HG02840 (cell line): ENCODE results near the gene CDHR4.
"Not testable (repeated sequence)": the region's sequence is repeated elsewhere in the genome, so short reads cannot be mapped to it uniquely, and the experiment has no call there.

Source experiments
- ATAC-seq: cut with Tn5 transposase; IDR thresholded peaks from one replicate; pipeline ENCODE4 v1.9.1; 2021; ENCODE audit warnings: mild to moderate bottlenecking, moderate library complexity, moderate number of reproducible peaks; ENCODE audit not compliant: unreplicated experiment, low FRiP score

CDHR4 gene

DNA sequence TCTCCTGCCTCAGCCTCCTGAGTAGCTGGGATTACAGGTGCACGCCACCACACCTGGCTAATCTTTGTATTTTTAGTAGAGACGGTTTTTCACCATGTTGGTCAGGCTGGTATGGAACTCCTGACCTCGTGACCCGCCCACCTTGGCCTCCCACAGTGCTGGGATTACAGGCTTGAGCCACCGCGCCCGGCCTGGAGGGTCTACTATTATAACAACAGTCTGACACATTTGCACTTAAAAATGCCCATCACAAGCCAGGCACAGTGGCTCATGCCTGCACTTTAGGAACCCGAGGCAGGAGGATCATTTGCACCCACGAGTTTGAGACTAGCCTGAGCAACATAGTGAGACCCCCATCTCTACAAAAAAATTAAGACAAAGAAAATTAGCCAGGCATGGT lies 17.4 kb downstream of the CDHR4 start:
- ATAC-seq: not testable (repeated sequence)

DNA sequence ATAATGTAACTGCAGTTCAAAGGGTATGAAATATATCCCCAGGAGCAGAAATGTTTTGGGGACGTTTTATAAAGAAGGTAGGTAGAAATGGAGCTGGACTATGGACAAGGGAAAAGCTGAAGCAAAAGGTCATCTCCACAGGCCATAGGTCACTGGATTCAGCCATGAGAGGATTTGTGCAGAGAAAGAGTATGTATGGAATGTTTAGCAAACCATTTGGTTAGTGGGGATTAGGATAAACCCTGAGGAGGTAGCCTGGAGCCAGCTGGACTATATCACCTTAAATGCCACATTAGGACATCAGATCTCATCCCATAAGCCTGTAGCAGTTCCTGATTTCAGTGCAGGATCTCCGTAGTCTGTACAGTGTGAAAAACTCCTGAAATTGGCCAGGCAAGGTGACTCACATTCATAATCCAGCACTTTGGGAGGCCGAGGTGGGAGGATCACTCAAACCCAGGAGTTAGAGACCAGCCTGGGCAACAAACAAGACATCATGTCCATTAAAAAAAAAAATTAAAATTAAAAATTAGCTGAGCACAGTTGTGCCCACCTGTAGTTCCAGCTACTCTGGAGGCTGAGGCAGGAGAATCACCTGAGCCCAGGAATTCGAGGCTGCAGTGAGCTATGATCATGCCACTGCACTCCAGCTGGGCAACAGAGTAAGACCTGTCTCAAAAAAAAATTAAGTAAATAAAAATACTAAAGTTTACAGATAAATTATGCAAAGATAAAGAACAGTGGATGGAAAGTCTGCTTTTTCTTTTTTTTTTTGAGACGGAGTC lies 18.1 kb downstream of the CDHR4 start:
- no peak for ATAC-seq

DNA sequence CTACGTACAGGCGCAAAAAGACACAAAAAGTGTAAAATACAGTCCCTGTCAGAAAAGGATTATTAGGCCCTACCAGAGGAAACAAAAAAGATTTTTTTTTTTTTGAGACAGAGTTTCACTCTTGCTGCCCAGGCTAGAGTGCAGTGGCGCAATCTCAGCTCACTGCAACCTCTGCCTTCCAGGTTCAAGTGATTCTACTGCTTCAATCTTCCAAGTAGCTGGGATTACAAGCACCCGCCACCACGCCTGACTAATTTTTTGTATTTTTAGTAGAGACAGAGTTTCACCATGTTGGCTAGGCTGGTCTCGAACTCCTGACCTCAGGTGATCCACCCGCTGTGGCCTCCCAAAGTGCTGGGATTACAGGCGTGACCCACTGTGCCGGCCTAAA lies 18.7 kb downstream of the CDHR4 start:
- ATAC-seq: not testable (repeated sequence)

DNA sequence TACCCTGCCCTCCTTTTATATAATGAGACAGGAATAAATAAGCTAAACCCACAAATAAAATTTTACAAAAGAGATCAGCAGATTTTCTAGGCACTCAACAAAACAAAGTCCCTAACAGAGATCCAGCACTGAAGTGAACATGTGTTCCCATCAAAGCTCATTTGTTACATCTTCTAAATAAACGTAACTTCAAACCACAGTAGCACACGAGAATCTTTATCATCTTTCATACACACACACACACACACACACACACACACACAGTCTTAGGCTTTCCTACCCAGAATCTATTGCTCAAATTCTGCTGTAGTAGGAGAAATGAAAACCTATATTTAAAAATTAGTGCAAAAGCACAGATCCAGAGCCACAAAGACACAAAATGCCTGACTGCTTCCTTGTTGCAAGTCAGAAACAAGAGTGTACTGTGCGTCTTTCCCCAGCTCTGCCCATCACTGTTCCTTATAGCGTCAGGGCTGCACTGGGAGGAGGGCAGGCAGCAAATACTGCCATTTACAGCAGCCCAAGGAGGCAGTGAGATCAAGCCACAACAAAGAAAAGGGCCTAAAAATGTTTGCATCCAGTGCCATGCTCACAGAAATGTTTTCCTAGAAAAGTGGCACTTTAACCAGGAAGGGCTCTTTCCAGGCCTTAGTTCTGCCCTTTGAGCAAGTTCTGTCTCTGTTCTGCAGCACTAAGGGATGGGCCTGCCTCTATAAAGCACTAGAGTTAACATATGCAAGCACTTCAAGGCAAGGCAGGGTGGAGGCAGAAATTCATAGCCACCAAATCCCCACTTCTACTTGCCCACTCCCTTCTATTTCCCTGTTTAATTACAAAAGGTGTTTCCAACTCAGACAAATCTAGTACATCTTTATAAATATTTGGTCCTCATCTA lies 19.3 kb downstream of the CDHR4 start:
- ATAC-seq: no peak

DNA sequence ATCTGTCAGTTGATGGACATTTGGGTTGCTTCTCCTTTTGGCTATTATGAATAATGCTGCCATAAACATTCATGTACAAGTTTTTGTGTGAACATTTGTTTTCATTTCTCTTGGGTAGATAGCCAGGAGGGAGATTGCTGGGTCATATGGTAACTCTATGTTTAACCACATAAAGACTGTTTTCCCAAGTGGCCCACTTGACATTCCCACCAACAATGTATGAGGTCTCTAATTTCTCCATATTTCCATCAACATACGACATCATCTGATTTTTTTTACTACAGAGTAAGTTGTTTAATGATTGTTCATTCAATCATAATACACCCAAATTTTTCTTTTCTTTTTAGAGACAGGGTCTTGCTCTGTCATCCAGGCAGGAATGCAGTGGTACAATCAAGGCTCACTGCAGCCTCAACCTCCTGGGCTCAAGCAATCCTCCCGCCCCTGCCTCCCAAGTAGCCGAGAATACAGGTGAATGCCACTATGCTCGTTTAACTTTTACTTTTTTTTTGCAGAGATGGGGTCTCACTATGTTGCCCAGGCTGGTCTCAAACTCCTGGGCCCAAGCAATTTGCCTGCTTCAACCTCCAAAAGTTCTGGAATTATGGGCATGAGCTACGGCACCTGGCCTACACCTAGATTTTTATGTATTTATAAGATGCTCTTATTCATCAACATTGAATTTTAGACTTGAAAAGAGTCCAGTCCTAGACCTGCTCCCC lies 20.2 kb downstream of the CDHR4 start:
- ATAC-seq: no peak

DNA sequence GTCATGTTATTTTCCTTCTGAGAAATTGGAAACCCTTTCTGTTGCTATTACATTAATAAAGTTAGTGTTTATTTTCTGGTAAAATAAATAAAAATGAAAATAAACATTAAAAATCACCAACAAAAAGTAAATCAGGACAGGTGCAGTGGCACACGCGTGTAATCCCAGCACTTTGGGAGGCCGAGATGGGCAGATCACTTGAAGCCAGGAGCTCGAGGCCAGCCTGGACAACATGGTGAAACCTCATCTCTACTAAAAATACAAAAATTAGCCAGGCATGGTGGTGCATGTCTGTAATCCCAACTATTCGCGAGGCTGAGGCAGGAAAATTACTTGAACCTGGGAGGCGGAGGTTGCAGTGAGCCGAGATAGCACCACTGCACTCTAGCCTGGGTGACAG lies 23.6 kb downstream of the CDHR4 start:
- not testable (repeated sequence) for ATAC-seq

DNA sequence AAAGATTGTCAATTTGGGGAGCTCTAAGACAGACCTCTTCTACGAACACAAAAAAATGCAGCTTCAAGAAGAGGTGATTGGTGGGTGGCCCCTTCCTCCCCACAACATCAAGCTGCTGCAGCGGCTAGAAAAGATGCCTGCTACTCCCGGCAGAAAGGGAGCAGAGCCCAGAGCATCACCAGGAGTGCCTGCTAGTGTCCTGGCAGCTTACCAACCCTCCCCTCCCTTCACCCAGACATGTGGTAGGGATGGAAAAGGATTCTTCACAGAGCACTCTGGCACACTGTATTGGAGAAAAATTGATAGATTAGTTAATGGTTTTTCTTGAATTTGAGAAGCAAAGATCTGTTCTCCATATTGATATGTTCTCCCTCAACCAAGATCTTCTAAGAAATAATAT lies 24.1 kb downstream of the CDHR4 start:
- ATAC-seq: no peak

DNA sequence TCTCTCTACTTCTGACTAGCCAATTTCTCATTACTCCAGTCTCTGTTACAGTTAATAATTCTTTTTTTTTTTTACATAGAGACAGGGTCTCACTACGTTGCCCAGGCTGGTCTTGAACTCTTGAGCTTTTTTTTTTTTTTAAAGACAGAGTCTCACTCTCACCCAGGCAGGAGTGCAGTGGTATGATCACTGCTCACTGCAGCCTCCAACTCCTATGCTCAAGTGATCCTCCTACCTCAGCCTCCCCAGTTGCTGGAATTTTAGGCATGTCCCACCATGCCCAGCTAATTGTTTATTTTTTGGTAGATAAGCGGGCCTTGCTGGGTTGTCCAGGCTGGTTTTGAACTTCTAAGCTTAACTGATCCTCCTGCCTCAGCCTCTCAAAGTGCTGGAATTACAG lies 27.0 kb downstream of the CDHR4 start:
- ATAC-seq: no peak

DNA sequence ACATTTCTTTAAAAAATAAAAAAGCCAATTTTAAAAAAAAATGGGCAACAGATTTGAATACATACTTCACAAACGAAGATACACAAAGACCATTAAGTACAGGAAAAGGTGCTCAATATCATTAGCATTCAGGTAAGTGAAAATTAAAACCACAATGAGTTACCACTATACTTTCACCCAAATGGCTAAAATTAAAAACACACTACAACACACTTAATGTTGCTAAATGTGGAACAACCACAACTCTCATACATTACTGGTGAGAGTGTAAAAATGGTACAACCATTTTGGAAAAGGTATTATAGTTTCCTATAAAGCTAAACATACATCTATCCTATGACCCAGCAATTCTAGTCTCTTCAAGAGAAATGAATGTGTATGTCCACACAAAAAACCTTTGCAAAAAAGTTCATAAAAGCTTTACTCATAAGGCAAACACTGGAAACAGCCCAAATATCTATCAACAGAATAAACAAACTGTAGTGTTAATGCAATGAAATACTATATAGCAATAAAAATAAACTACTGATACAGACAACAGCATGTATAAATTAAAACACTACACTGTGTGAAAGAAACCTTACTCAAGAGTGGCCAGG lies 28.2 kb downstream of the CDHR4 start:
- no peak for ATAC-seq

DNA sequence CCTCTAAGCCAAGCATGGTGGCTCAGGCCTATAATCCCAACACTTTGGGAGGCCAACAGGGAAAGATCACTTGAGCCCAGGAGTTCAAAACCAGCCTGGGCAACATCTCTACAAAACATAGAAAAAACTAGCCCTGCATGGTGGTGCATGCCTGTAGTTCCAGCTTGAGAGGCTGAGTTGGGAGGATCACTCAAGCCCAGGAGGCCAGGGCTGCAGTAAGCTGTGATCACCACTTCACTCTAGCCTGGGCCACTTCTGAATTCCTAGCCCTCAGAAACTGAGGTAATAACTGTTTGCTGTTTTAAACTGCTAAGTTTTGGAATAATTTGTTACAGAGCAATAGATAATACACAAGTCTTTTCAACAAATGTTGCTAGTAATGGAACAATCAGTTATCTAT lies 29.7 kb downstream of the CDHR4 start:
- no peak for ATAC-seq

DNA sequence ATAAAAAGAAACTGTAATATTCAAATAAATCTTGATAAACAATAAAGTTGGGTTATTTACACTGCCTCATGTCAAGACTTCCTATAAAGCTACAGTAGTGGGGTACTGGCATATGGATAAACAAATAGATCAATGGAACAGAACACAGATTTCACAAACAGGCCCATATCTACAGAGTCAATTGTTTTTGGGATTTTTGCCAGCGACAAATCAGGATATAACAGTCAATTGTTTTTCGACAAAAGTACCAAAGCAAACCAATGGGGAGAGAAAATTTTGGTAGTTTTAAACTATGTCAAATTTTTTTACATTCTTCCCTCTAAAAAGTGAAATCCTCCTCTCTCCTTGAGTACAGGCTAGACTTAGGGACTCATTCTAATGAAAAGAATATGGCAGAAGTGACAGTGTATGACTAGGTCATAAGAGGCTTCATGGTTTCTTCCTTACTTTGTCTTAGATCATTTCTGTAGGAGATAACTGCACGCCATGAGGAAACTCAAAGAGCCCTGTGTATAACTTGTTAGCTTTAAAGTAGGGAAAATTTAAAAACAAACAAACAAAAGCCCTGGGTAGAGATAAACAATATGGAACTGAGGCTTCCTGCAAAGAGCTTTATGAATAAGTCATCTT lies 30.3 kb downstream of the CDHR4 start:
- ATAC-seq: no peak

DNA sequence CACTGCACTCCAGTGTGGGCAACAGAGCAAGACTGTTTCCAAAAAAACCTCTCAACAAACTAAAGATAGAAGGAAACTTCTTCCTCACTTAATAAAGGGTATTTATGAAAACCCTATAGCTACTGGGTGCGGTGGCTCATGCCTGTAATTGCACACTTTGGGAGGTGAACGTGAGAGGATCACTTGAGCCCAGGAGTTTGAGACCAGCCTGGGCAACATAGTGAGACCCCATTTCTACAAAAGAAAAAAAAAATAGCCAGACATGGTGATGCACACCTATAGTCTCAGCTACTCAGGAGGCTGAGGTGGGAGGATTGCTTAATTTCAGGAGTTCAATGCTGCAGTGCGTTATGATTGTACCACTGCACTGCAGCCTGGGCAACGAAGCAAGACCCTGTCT lies 35.7 kb downstream of the CDHR4 start:
- no peak for ATAC-seq

DNA sequence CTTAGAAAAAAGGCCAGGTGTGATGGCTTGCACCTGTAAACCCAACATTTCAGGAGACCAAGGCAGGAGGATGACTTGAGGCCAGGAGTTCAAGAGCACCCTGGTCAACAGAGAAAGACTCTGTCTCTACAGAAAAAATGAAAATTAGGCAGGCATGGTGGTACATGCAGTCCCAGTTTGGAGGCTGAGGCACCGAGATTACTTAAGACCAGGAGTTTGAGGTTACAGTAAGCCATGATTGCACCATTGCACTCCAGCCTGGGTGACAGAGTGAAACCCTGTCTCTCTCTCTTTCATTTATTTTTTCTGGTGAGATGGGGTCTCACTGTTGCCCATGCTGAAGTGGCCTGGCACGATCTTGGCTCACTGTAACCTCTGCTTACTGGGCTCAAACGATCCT lies 38.0 kb downstream of the CDHR4 start:
- ATAC-seq: no peak

DNA sequence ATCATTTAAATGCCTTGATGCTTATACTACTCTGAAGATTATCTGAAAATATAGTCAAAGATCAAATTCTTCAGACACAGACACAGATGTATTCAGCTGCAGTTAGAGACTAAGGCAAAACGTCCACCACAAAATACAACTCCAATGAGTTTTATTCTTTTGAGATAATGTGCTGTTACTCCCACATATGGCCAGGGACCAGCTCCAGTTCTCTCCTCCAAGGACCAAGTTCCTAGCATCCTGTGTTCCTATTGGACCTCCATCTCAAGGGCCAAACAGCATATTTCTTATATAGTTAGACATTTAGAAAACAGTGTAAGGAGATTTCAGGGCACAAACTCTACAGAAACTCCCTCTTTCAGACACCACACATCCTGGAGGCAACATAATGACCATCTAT lies 40.4 kb downstream of the CDHR4 start:
- no peak for ATAC-seq

DNA sequence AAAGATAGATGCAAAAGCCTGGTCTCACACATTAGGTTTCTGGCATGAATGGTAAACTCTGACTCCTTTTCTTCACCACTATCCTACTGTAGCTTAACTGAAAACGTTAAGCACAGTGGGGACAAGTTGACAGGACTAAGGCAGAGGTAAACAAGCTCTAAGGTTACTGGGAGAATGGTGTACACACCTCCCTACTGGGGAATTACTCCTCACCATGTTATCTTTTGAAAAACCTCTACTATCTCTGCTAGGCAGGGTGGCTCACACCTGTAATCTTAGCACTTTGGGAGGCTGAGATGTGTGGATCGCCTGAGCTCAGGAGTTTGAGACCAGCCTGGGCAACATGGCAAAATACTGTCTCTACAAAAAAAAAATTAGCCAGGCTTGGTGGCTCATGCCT lies 42.5 kb downstream of the CDHR4 start:
- ATAC-seq: no peak

DNA sequence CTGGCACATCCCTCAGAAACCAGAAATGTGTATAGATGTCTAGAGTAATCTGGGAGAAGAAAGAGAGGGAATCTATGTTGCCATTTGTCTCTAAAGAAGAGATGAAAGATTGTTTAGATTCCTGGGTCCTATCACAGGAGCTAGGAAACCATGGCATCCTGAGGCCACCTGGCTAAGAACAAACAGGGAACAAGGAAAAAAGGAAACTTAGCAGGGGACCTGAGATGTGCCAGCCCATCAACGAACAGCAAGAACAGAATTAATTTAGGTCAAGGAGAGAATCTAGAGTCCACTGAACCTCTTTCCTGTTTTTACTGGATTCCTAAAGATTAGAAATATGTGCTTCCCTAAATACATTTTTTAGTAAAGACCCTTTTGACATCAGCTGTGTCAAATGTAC lies 43.6 kb downstream of the CDHR4 start:
- no peak for ATAC-seq

DNA sequence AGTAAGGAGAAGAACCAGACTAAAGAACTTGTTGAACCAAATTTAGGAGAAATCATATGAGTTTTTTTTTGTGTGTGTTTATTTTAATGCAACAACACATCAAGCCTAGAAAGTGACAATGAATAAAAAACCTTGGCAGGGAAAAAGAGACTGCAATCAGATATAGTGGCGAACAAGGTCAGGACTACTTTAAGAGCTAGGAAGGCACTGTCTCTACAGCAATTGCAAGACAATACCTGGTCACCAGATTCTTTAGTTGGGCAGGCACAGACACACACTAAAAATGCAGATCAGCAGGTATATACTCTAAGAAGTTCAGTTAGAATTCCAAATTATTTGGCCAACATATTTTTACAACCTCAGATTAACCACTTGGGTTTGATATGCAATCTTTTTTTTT lies 45.1 kb downstream of the CDHR4 start:
- no peak for ATAC-seq

DNA sequence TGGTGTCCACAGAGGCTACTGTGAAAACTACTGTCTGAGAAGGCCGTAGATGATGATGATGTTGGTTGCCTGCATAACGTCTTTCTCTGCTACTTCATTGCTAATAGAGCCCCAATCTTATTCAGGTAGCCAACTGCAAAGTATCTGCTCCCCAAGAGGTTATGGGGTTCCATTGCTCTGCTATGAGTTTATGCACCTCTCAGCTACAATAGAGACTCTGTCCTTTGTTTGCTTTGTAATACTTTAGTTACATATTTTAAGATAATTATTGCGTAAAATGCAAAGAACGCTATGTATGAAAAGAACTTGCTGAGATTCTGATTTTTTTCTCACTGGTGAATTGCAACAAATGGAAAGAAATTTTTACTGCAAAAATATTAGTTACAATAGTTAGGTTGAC lies 48.2 kb downstream of the CDHR4 start:
- no peak for ATAC-seq

DNA sequence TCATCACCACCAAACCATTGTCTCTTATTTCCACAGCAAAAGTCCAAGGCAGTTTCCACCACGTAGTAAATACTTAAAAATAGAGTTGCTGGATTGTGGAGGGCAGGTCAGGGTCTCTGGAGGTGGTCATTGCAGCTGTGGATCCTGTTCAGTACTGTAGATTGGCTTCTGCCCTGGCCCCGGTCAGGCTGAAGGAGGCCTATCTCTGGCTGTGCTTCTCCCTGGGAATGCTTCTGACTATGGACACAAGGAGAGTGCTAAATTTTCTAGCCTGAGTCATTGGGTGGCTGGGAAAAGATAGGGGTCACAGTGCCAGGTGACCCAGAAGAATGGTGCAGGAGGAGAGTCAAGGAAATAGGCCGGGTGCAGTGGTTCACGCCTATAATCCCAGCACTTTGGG lies 49.6 kb downstream of the CDHR4 start:
- no peak for ATAC-seq

DNA sequence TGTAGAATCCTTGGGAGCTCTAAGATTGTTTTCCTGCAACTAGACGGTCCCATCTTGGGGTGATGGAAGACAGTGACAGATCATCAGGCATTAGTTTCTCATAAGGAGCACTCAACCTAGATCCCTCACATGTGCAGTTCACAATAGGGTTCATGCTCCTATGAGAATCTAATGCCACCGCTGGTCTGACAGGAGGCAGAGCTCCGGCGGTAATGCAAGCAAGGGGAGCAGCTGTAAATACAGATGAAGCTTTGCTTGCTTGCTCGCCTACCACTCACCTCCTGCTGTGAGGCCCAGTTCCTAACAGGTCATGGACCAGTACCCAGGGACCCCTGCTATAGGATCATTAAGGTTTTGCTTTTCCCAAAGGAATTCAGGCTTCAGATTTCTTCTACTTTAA lies 50.8 kb downstream of the CDHR4 start:
- ATAC-seq: not testable (repeated sequence)
